ENCODE results near the gene TAF9.
"Not testable (repeated sequence)": the region's sequence is repeated elsewhere in the genome, so short reads cannot be mapped to it uniquely, and the experiment has no call there.

Gene TAF9

DNA sequence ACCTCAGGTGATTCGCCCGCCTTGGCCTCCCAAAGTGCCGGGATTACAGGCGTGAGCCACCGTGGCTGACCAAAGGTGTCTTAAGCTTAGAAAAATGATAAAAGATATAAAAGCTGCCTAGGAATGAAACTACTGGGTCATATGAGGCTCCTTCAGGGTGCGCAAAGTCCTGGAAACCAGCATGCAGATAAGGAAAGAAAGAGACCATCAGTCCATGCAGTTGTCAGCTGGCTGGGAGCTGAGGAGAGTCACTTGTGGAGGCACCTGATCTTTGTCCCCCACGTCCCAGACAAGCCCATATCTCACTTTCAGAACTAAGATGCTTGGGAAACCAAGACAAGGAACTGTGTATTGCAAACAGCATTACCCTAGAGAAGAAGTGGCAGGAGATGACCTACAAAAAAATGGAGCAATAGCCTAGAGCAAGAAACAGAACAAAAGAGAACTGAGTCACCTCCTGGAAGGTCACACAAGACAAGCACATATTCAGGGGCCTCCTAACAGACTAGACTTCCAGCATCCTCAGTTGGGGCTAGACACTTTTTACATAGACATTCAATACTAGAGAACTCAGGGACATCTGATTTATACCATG is 33.9 kb downstream of the TAF9 start:
- TF ChIP-seq, protein P1, sequence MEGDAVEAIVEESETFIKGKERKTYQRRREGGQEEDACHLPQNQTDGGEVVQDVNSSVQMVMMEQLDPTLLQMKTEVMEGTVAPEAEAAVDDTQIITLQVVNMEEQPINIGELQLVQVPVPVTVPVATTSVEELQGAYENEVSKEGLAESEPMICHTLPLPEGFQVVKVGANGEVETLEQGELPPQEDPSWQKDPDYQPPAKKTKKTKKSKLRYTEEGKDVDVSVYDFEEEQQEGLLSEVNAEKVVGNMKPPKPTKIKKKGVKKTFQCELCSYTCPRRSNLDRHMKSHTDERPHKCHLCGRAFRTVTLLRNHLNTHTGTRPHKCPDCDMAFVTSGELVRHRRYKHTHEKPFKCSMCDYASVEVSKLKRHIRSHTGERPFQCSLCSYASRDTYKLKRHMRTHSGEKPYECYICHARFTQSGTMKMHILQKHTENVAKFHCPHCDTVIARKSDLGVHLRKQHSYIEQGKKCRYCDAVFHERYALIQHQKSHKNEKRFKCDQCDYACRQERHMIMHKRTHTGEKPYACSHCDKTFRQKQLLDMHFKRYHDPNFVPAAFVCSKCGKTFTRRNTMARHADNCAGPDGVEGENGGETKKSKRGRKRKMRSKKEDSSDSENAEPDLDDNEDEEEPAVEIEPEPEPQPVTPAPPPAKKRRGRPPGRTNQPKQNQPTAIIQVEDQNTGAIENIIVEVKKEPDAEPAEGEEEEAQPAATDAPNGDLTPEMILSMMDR (IDR thresholded peaks at IDR 0.05; ENCODE audit: low read depth, low read length) = no peak
- DNase-seq (ENCODE audit: extremely low read depth, low read depth) = no peak

DNA sequence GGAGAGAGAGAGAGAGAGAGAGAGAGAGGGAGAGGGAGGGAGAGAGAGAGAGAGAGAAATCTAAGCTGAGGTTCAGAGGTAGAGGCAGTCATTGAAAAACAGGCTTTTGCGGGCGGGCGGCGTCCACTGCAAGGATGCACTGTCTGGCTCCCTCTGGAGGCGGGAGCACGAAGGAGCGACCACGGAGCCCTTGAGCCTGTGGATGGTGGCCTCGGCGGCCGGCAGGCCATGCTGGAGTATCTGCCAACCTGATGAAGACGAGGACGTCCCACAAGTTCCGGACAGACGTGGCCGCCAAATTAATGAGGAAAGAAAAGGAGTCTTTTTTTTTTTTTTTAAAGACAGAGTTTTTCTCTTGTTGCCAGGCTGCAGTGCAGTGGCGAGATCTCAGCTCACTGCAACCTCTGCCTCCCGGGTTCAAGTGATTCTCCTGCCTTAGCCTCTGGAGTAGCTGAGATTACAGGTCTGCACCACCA is 34.5 kb downstream of the TAF9 start:
- DNase-seq (ENCODE audit: extremely low read depth, low read depth) = peak; percentile 38
- TF ChIP-seq, protein P1 (IDR thresholded peaks at IDR 0.05; ENCODE audit: low read depth, low read length) = peak; percentile 87

DNA sequence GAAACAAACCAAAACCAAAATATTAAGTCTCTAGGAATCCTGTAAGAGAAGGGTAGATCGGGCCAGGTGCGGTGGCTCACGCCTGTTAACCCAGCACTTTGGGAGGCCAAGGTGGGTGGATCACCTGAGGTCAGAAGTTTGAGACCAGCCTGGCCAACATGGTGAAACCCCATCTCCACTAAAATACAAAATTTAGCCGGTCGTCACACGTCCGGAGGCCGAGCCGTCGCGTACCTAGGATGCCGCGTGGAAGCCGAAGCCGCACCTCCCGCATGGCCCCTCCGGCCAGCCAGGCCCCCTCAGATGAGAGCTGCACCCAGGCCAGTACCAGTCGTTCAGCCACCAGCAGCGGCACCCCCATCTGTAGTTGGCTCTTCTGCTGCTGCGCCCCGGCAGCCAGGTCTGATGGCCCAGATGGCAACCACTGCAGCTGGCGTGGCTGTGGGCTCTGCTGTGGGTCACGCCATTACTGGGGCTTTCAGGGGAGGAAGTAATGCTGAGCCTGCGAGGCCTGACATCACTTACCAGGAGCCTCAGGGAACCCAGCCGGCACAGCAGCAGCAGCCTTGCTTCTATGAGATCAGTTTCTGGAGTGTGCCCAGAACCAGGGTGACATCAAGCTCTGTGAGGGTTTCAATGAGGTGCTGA is 35.5 kb downstream of the TAF9 start:
- DNase-seq (ENCODE audit: extremely low read depth, low read depth) = not testable (repeated sequence)

DNA sequence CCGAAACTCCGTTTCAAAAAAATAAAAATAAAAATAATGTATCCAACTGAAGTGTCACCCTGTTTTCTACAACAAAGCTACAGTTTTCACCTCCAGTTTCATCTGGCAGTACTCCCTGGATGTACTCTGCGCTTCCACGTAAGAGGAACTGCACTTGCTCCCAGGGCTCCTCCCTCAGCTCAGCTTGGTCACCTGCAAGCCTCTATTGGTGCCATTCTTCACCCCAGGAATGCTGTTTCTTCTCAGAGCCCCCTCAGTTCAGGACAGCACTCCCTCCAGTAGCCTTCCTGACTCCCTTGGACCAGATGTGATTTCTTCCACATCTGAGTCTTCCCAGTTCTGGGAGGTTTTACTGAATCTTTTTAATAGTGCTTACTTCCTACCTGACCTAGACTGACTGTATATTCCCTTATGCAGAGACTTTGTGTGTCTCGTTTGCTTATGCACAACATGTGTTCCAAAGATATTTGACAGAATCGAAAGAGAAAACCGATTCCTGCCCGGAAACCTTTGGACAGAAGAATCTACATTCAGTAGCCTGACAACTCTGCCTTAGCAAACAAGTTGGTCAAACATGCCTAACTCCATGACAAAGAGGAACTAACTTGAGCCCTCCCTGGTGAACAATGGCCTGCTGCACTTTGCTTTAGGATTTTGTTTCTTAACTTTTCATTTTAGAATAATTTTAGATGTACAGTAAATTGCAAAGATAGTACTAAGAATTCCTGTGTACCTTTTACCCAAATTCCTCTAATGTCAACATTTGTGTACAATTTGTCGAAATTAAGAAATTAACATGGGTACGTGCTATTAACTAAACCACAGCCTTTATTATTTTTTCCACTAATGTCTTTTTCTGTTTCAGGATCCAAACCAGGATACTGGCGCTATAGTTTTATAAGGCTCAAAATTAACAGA is 37.5 kb downstream of the TAF9 start:
- DNase-seq (ENCODE audit: extremely low read depth, low read depth) = no peak
- TF ChIP-seq, protein P1 (IDR thresholded peaks at IDR 0.05; ENCODE audit: low read depth, low read length) = no peak

DNA sequence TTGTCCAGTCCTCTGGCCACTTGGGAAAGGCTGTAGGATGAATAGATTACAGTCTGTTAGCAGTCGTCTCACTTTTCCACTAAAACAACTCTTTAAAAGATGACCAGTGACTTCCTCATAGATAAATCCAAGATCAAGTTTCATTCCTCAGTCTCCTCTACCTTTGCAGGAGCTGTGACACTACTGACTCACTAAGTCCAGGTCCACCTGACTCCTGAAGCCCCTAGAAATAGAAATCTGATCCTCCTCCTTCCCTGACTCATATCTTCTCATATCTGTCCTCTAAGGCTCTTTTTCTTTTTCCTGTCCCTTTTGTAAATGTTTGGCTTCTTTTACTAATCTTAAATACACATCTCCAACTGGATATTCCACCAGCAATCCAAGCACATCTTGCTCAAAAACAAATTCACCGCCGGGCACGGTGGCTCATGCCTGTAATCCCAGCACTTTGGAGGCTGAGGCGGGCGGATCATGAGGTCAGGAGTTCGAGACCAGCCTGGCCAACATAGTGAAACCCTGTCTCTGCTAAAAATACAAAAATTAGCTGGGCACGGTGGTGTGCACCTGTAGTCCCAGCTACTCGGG is 39.3 kb downstream of the TAF9 start:
- TF ChIP-seq, protein P1 (IDR thresholded peaks at IDR 0.05; ENCODE audit: low read depth, low read length) = no peak
- DNase-seq (ENCODE audit: extremely low read depth, low read depth) = no peak

DNA sequence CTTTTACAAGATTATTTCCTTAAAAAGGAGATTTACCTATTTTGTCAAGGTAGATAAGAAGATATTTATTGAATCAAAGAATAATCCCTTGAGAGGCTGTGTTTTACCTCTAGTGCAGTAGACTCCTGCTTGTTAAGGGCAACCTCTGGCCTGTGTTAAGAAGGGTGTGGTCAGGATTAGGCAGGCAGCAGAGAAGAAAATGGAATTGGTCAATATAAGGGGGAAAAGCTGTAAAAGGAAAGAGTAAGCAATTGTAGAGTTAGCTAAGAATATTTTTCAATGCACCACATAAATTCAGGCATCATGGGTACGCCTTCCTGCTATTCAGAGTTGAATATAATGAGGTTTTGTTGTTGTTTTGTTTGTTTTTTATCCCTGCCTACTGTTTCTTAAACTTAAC is 43.0 kb downstream of the TAF9 start:
- DNase-seq (ENCODE audit: extremely low read depth, low read depth) = no peak

DNA sequence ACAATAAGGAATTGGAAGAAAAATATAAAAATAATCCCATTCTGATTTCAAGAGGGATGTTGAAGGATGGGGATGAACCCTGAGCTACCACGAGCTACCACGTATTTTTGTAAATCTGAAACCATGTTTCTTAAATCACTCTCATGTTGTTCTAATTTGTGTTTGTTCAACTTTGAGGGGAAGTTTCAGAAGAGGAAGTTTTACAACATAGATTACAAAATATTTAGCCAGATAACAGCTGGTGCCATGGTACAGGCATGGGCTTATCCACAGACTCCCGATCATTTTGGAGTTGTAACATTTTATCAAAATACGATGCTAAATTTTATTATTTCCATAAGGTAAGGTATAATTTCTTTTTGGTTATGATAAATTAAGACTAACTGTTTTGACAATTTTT is 51.9 kb downstream of the TAF9 start:
- DNase-seq (ENCODE audit: extremely low read depth, low read depth) = no peak

More for the DNA sequence above, 43.0 kb downstream of the TAF9 start:
- TF ChIP-seq, protein P1 (IDR thresholded peaks at IDR 0.05; ENCODE audit: low read depth, low read length) = no peak

More for the DNA sequence above, 51.9 kb downstream of the TAF9 start:
- TF ChIP-seq, protein P1 (IDR thresholded peaks at IDR 0.05; ENCODE audit: low read depth, low read length) = no peak

Measured in AG09319 (cell line).